Motor neuron (in vitro differentiated cells): ENCODE data around the gene RHBG. TPM values are rescaled to one million over a fixed set of nuclear protein-coding genes. Genes with fewer than 3 reads are reported as not detected.
"Not testable (repeated sequence)": the region's sequence is repeated elsewhere in the genome, so short reads cannot be mapped to it uniquely, and the experiment has no call there.

Source experiments
- ATAC-seq, 8 experiments: fragments of 200-7000 bp; cut with Tn5 transposase; replicated peaks in 6 of 8; 2 replicates each; pipeline ENCODE4 v1.8.0; 2021; ENCODE audit warnings: mild to moderate bottlenecking in 8 of 8, moderate library complexity in 8 of 8
- H3K27ac ChIP-seq, 2 donors: fragments of 250-450 bp; sonication (Bioruptor Pico); 2 replicates each; pipeline ENCODE4 v1.9.0; 2021; ENCODE audit warnings: antibody characterized with exemption in 2 of 2, mild to moderate bottlenecking in 2 of 2, moderate library complexity in 1 of 2
- H3K4me1 ChIP-seq, 2 donors: fragments of 250-450 bp; sonication (Bioruptor Pico); replicated peaks in 1 of 2; 2 replicates each; pipeline ENCODE4 v1.6.1; 2021; ENCODE audit warnings: antibody characterized with exemption in 2 of 2, mild to moderate bottlenecking in 2 of 2, moderate library complexity in 1 of 2
- H3K4me3 ChIP-seq, 5 donors: fragments of 250-450 bp; sonication (Bioruptor Pico); 2 replicates each; pipeline ENCODE4 v1.9.0; 2021; ENCODE audit warnings: antibody characterized with exemption in 5 of 5, mild to moderate bottlenecking in 5 of 5, moderate library complexity in 4 of 5
- WGBS, 10 experiments: fragments of 450-650 bp; shearing (Covaris generic); methylation state at CpG; one replicate each; pipeline ENCODE4 v1.0.0; 2022; 5-methylcytosine and 5-hydroxymethylcytosine counted together
- in situ Hi-C, 9 experiments: fragments of 400-800 bp; cut with MboI; loops; one replicate each; pipeline ENCODE4 v1.15.0; 2021; ENCODE audit warnings: low sequenced_read_pairs in 9 of 9, low pct_unique_long_range_greater_than_20kb in 2 of 9; ENCODE audit not compliant: unreplicated experiment in 9 of 9
- total RNA-seq, 8 experiments: library from RNA; unstranded; fragments of 300-600 nt; gene quantifications; 2 replicates each; pipeline versions ENCODE4 v1.2.3 to v1.2.4, GENCODE V29; 2022

The RHBG gene
- total RNA-seq, 8 experiments from 2014 or later, result 0.38 to 1.8 (median 0.50) TPM; not detected in 3

DNA sequence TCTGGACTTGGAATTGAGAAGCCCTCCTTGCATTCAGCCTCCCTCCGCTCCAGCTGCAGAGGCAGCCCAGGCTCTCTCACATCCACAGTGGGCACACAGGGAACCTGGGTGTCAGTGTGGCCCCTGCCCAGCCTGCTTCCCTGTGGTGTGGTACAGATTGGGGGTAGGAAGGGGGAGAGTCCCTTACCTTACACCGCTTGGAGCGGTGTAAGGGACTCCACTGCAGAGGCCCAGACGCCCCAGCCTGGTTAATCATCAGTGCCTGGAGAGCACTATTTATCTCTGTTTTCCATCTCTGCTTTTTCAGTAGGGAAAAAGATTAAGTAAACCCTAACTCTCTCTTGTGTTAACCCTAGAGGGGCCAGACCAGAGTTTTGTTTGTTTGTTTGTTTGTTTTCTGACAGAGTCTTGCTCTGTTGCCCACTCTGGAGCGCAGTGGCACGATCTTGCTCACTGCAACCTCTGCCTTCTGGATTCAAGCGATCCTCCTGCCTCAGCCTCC lies 803 bp upstream of the RHBG start:
- no peak overlapping the region for H3K27ac ChIP-seq
- no peak for ATAC-seq
- H3K4me1 ChIP-seq, result peaks cover 0 to 2% of the 10 kb centered on the region in 2 donors
- no peak overlapping the region for H3K4me3 ChIP-seq
- in situ Hi-C loops, result no loop called here
- WGBS, 10 experiments, result 68 to 100% (median 83%) methylated on average over 1 to 6 of the region's 7 CpGs; no CpG with 5 or more reads in 3 of the 10 experiments

DNA sequence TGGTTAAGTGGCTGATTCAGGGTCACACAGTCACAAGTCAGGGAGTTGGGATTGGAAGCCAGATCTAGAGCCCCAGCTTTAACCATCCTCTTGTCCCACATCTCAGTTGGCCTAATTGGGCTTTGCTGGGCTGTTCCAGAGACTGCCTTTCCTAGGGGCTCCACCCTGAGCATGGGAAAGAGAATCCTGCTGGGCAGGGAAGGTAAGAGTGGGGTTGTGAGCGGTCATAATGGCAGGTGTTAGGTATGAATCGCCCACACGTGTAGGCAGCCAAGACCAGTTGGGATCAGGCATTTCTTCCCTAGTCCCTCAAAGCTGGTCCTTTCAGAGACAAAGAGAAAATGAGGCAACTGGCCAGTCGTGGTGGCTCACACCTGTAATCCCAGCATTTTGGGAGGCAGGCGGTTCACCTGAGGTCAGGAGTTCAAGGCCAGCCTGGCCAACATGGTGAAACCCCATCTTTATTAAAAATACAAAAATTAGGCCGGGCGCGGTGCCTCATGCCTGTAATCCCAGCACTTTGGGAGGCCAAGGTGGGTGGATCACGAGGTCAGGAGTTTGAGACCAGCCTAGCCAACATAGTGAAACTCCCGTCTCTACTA lies 775 bp downstream of the RHBG start:
- H3K4me3 ChIP-seq, in situ Hi-C loops, H3K4me1 ChIP-seq, ATAC-seq, H3K27ac ChIP-seq: not testable (repeated sequence)
- 75 to 100% (median 90%) methylated on average over 1 to 10 of the region's 10 CpGs; no CpG with 5 or more reads in 3 of the 10 experiments for WGBS, 10 experiments

- ATAC-seq, result peak in 3 of 8 experiments; percentile 32 to 55 (median 35)
- in situ Hi-C loops, result no loop called here
- Histone ChIP-seq H3K4me3 (no peak overlapping the region), H3K4me1 (peaks cover 0 to 2% of the 10 kb centered on the region in 2 donors), H3K27ac (no peak overlapping the region)
- WGBS, 10 experiments, result 0 to 50% (median 27%) methylated on average over 1 to 6 of the region's 7 CpGs; no CpG with 5 or more reads in 3 of the 10 experiments
These were observed 2.7 kb downstream of the RHBG start for GRCh38 chr1:156371553-156372264.

DNA sequence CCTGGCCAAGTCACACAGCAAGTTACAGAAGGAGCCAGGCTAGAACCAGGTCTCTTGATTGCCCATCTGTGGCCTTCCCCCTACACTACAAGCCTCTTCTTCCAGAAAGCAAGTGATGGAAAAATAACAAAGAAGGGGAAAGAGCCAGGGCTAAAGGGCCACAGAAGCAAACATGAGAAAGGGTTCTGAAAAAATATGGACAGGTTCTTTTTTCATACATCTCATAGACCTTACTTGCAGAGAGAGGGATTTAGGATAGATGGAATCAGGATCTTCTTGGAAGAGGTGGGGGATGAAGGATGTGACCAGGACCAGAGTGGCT lies 3.2 kb downstream of the RHBG start:
- H3K4me3 ChIP-seq, result no peak overlapping the region
- in situ Hi-C loops, result no loop called here
- H3K4me1 ChIP-seq, result peaks cover 0 to 2% of the 10 kb centered on the region in 2 donors
- H3K27ac ChIP-seq, result no peak overlapping the region
- peak in 2 of 8 experiments; percentile 19 to 48 for ATAC-seq

DNA sequence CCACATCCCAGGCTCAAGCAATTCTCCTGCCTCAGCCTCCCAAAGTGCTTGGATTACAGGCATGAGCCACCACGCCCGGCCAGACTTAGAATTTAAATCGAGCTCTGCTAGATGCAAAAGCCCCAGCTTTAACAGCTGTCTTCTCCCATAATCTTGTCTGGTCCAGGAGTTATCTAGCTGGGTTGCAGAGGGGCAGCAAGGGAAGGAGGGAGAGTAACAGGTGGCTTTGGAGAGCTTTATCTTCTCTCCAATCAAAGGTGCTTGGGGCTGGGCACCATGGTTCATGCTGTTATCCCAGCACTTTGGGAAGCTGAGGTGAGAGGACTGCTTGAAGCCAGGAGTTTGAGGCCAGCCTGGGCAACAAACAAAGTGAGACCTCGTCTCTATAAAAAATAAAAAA lies 3.9 kb downstream of the RHBG start:
- H3K4me1 ChIP-seq, result peaks cover 0 to 2% of the 10 kb centered on the region in 2 donors
- H3K27ac ChIP-seq, result no peak overlapping the region
- H3K4me3 ChIP-seq, result no peak overlapping the region
- in situ Hi-C loops, result no loop called here
- no peak for ATAC-seq
- WGBS, 10 experiments, result 0 to 100% (median 64%) methylated on average over 1 to 4 of the region's 4 CpGs; no CpG with 5 or more reads in 4 of the 10 experiments

GRCh38 chr1:156373546-156373945 lies 4.5 kb downstream of the RHBG start:
- ATAC-seq, result no peak
- no peak overlapping the region for H3K27ac ChIP-seq
- in situ Hi-C loops, result no loop called here
- peaks cover 0 to 2% of the 10 kb centered on the region in 2 donors for H3K4me1 ChIP-seq
- H3K4me3 ChIP-seq, result no peak overlapping the region

DNA sequence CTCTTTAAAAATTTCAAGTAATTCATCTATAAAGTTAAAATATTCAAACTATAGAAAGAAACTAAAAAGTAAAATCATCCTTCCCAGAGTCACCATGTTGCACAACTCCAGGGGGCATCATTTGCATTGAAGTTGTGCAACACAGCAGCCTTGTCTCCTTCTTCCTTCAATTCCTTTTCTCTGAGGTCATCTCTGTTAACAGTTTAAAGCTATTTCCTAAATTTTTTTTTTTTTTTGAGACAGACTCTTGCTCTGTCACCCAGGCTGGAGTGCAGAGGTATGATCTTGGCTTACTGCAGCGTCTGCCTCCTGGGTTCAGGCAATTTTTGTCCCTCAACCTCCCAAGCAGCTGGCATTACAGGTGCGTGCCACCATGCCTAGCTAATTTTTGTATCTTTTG lies 7.1 kb downstream of the RHBG start:
- Histone ChIP-seq H3K27ac (no peak overlapping the region), H3K4me3 (no peak overlapping the region), H3K4me1 (no peaks in the 10 kb centered on the region)
- 42 to 100% (median 78%) methylated on average over 1 to 2 of the region's 2 CpGs for WGBS, 10 experiments
- in situ Hi-C loops, result loop anchor here in 2 of 9 experiments (25.0 kb wide), 1 partner anchor 236 kb away; the partner anchor contains the start of genes GPATCH4 (in 2 of the 2) and HAPLN2 (in 2 of the 2)
- peak in 1 of 8 experiments; percentile 34 for ATAC-seq

- 0 to 85% (median 74%) methylated on average over 1 to 18 of the region's 20 CpGs; no CpG with 5 or more reads in 3 of the 10 experiments for WGBS, 10 experiments
- no peak for ATAC-seq
- no peak overlapping the region for H3K27ac ChIP-seq
- H3K4me1 ChIP-seq, result no peaks in the 10 kb centered on the region
- in situ Hi-C loops, result loop anchor here in 2 of 9 experiments (25.0 kb wide), 1 partner anchor 235 kb away; the partner anchor contains the start of genes GPATCH4 (in 2 of the 2) and HAPLN2 (in 2 of the 2)
- no peak overlapping the region for H3K4me3 ChIP-seq
These were observed 8.2 kb downstream of the RHBG start for GRCh38 chr1:156376958-156377919.

DNA sequence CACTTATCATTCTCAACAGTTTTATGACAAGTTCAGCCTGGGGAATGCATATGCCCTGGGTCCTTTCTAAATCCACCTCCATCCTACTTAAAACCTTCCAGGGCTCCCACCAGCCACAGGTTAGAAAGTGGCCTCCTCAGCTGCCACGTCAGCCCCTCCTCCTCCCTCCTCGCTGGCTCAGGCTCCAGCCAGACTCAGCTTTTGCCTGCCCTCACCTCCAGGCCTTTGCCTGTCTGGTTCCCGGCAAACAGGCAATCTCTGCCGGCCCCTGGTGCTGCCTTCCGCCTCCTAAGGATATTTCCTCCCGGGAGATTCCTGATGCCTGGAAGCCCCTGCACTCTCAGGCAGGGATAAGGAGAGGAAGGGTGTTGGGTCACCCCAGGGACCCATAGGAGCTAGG lies 9.5 kb downstream of the RHBG start:
- no peak overlapping the region for H3K4me3 ChIP-seq

GRCh38 chr1:156379420-156380165 lies 10.6 kb downstream of the RHBG start:
- ATAC-seq, result peak in 3 of 8 experiments; percentile 57 to 78 (median 63)
- Histone ChIP-seq H3K27ac (no peak overlapping the region), H3K4me3 (no peak overlapping the region), H3K4me1 (no peaks in the 10 kb centered on the region)
- 8 to 36% (median 18%) methylated on average over 2 to 3 of the region's 3 CpGs; no CpG with 5 or more reads in 6 of the 10 experiments for WGBS, 10 experiments
- in situ Hi-C loops, result loop anchor here in 8 of 9 experiments (5.0 to 25.0 kb wide), 4 partner anchors 63 to 233 kb away; partner anchors contain the start of genes GPATCH4 (in 2 of the 8) and HAPLN2 (in 2 of the 8)

More for the DNA sequence above, 9.5 kb downstream of the RHBG start:
- WGBS, 10 experiments, result 31 to 71% (median 62%) methylated on average over 1 to 6 of the region's 6 CpGs; no CpG with 5 or more reads in 4 of the 10 experiments
- H3K27ac ChIP-seq, result no peak overlapping the region
- H3K4me1 ChIP-seq, result no peaks in the 10 kb centered on the region
- ATAC-seq, result no peak
- in situ Hi-C loops, result loop anchor here in 2 of 9 experiments (25.0 kb wide), 1 partner anchor 234 kb away; the partner anchor contains the start of genes GPATCH4 (in 2 of the 2) and HAPLN2 (in 2 of the 2)

GRCh38 chr1:156382561-156382960 lies 13.6 kb downstream of the RHBG start:
- 20 to 74% (median 32%) methylated on average over 1 to 6 of the region's 7 CpGs; no CpG with 5 or more reads in 4 of the 10 experiments for WGBS, 10 experiments
- H3K4me3 ChIP-seq, result no peak overlapping the region
- H3K4me1 ChIP-seq, result peaks cover 4 to 5% of the 10 kb centered on the region in 2 donors
- in situ Hi-C loops, result loop anchor here in 8 of 9 experiments (5.0 to 25.0 kb wide), 4 partner anchors 60 to 230 kb away; partner anchors contain the start of genes GPATCH4 (in 2 of the 8) and HAPLN2 (in 2 of the 8)
- H3K27ac ChIP-seq, result no peak overlapping the region
- peak in 1 of 8 experiments; percentile 1 for ATAC-seq
